ENCODE results near the gene CDC42EP4. TPM values are rescaled to one million over a fixed set of nuclear protein-coding genes. Genes with fewer than 3 reads are reported as not detected.

The CDC42EP4 gene
- total RNA-seq, 1 donor from 2014 or later: 104 TPM

DNA sequence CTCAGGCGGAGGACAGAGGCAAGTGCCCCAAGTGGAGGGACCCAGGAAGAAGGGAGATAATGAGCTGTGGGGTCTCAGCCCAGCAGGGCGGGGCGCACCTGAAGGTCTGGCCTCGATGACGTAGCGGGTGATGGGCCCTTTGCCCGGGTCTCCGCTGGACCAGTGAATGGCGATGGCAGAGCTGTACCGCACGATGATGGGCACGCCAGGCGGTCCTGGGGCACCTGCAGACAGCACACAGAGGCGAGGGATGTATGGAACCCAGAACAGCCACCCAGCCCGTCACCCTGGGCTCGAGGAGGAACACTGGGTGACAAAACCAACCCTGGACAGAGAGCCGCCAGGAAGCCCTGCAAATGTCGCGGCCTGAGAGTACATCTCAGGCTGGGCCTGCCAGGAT is 46.2 kb upstream of the CDC42EP4 start:
- Histone ChIP-seq H3K9me3 (no peaks in the 10 kb centered on the region), H3K27ac (no peak overlapping the region), H3K36me3 (no peaks in the 10 kb centered on the region), H3K4me3 (no peak overlapping the region), H3K4me1 (no peaks in the 10 kb centered on the region), H3K27me3 (no peaks in the 10 kb centered on the region)
- no peak for DNase-seq (ENCODE audit: low spot score in 2 of 2)
- intact Hi-C loops (cut with DNase I): no loop called here
- TF ChIP-seq, protein P1, sequence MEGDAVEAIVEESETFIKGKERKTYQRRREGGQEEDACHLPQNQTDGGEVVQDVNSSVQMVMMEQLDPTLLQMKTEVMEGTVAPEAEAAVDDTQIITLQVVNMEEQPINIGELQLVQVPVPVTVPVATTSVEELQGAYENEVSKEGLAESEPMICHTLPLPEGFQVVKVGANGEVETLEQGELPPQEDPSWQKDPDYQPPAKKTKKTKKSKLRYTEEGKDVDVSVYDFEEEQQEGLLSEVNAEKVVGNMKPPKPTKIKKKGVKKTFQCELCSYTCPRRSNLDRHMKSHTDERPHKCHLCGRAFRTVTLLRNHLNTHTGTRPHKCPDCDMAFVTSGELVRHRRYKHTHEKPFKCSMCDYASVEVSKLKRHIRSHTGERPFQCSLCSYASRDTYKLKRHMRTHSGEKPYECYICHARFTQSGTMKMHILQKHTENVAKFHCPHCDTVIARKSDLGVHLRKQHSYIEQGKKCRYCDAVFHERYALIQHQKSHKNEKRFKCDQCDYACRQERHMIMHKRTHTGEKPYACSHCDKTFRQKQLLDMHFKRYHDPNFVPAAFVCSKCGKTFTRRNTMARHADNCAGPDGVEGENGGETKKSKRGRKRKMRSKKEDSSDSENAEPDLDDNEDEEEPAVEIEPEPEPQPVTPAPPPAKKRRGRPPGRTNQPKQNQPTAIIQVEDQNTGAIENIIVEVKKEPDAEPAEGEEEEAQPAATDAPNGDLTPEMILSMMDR (IDR thresholded peaks at IDR 0.05): no peak

- Histone ChIP-seq H3K27me3 (no peaks in the 10 kb centered on the region), H3K36me3 (no peaks in the 10 kb centered on the region), H3K9me3 (no peaks in the 10 kb centered on the region), H3K27ac (no peak overlapping the region), H3K4me1 (no peaks in the 10 kb centered on the region), H3K4me3 (no peak overlapping the region)
- intact Hi-C loops (cut with DNase I): no loop called here
- TF ChIP-seq, protein P1 (IDR thresholded peaks at IDR 0.05): no peak
- no peak for DNase-seq (ENCODE audit: low spot score in 2 of 2)
These were observed 45.5 kb upstream of the CDC42EP4 start for GRCh38 chr17:73357318-73357717.

GRCh38 chr17:73356561-73357170 is 44.9 kb upstream of the CDC42EP4 start:
- Histone ChIP-seq H3K27me3 (no peaks in the 10 kb centered on the region), H3K4me1 (no peaks in the 10 kb centered on the region), H3K27ac (no peak overlapping the region), H3K9me3 (no peaks in the 10 kb centered on the region), H3K36me3 (no peaks in the 10 kb centered on the region), H3K4me3 (no peak overlapping the region)
- intact Hi-C loops (cut with DNase I): no loop called here
- no peak for DNase-seq (ENCODE audit: low spot score in 2 of 2)
- TF ChIP-seq, protein P1 (IDR thresholded peaks at IDR 0.05): no peak

- intact Hi-C loops (cut with DNase I): no loop called here
- Histone ChIP-seq H3K27me3 (no peaks in the 10 kb centered on the region), H3K27ac (no peak overlapping the region), H3K4me3 (no peak overlapping the region), H3K4me1 (no peaks in the 10 kb centered on the region), H3K9me3 (no peaks in the 10 kb centered on the region), H3K36me3 (no peaks in the 10 kb centered on the region)
- no peak for DNase-seq (ENCODE audit: low spot score in 2 of 2)
- TF ChIP-seq, protein P1 (IDR thresholded peaks at IDR 0.05): no peak
These were observed 42.9 kb upstream of the CDC42EP4 start for GRCh38 chr17:73354423-73355284.

DNA sequence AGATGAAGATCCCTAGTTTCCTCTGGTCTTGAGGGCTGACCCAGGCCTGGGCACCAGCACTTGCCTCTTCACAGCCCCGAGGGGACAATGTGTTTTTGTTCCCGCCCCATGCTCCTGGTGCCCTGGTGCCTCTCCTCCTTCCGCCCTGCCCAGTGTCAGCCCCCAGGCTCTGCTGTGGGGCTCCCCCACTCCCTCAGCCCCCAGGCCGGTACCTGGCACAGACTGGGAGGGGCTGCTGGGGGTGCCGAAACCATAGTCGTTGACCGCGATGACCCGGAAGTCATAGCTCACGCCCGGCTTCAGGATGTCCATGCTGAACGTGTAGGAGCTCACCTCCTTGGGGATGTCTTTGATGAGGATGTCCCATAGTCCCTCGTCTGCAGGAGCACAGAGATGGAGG is 40.5 kb upstream of the CDC42EP4 start:
- Histone ChIP-seq H3K27ac (no peak overlapping the region), H3K4me1 (no peaks in the 10 kb centered on the region), H3K4me3 (no peak overlapping the region), H3K9me3 (no peaks in the 10 kb centered on the region), H3K27me3 (no peaks in the 10 kb centered on the region), H3K36me3 (no peaks in the 10 kb centered on the region)
- intact Hi-C loops (cut with DNase I): no loop called here
- no peak for DNase-seq (ENCODE audit: low spot score in 2 of 2)
- TF ChIP-seq, protein P1 (IDR thresholded peaks at IDR 0.05): no peak

Data from ascending aorta (tissue), 2 donors.